ENCODE results near the gene SLC6A6. TPM values are rescaled to one million over a fixed set of nuclear protein-coding genes. Genes with fewer than 3 reads are reported as not detected.

The SLC6A6 gene
- polyA plus RNA-seq, 2 donors = 2.5 to 3.8 TPM

- Histone ChIP-seq H3K27me3 (ENCODE audit: control insufficient read depth in 1 of 2, insufficient read depth in 2 of 2, low read length in 2 of 2) (no peaks in the 10 kb centered on the region), H3K4me3 (ENCODE audit: low read depth in 1 of 2, low read length in 2 of 2) (no peak overlapping the region), H3K36me3 (ENCODE audit: control insufficient read depth in 2 of 2, insufficient read depth in 2 of 2, low read length in 1 of 2) (no peaks in the 10 kb centered on the region), H3K27ac (ENCODE audit: low read depth in 2 of 2, low read length in 1 of 2) (no peak overlapping the region), H3K4me1 (ENCODE audit: control insufficient read depth in 2 of 2, insufficient read depth in 2 of 2, low read length in 1 of 2) (peaks cover 5 to 16% of the 10 kb centered on the region in 2 donors), H3K9me3 (ENCODE audit: control insufficient read depth in 2 of 2, insufficient read depth in 1 of 2, low read depth in 1 of 2, low read length in 1 of 2) (no peaks in the 10 kb centered on the region)
- WGBS, 2 donors = 62 to 70% methylated on average over 16 of the region's 16 CpGs
Observed at GRCh38 chr3:14425581-14426304, 23.3 kb downstream of the SLC6A6 start.

- H3K9me3 ChIP-seq (ENCODE audit: control insufficient read depth in 2 of 2, insufficient read depth in 1 of 2, low read depth in 1 of 2, low read length in 1 of 2) = no peaks in the 10 kb centered on the region
- peaks cover 8 to 17% of the 10 kb centered on the region in 2 donors for H3K4me1 ChIP-seq (ENCODE audit: control insufficient read depth in 2 of 2, insufficient read depth in 2 of 2, low read length in 1 of 2)
- WGBS, 2 donors = 77 to 89% methylated on average over 5 of the region's 5 CpGs
- no peaks in the 10 kb centered on the region for H3K27me3 ChIP-seq (ENCODE audit: control insufficient read depth in 1 of 2, insufficient read depth in 2 of 2, low read length in 2 of 2)
- H3K27ac ChIP-seq (ENCODE audit: low read depth in 2 of 2, low read length in 1 of 2) = no peak overlapping the region
- no peaks in the 10 kb centered on the region for H3K36me3 ChIP-seq (ENCODE audit: control insufficient read depth in 2 of 2, insufficient read depth in 2 of 2, low read length in 1 of 2)
- H3K4me3 ChIP-seq (ENCODE audit: low read depth in 1 of 2, low read length in 2 of 2) = no peak overlapping the region
Observed at GRCh38 chr3:14426305-14426620, 23.9 kb downstream of the SLC6A6 start.

GRCh38 chr3:14428087-14429033 lies 26.0 kb downstream of the SLC6A6 start:
- H3K9me3 ChIP-seq (ENCODE audit: control insufficient read depth in 2 of 2, insufficient read depth in 1 of 2, low read depth in 1 of 2, low read length in 1 of 2) = no peaks in the 10 kb centered on the region
- no peaks in the 10 kb centered on the region for H3K27me3 ChIP-seq (ENCODE audit: control insufficient read depth in 1 of 2, insufficient read depth in 2 of 2, low read length in 2 of 2)
- no peak overlapping the region for H3K4me3 ChIP-seq (ENCODE audit: low read depth in 1 of 2, low read length in 2 of 2)
- peak overlapping the region; percentile 14 to 30 for H3K27ac ChIP-seq (ENCODE audit: low read depth in 2 of 2, low read length in 1 of 2)
- peaks cover 14 to 24% of the 10 kb centered on the region in 2 donors for H3K4me1 ChIP-seq (ENCODE audit: control insufficient read depth in 2 of 2, insufficient read depth in 2 of 2, low read length in 1 of 2)
- 90 to 91% methylated on average over 7 of the region's 7 CpGs for WGBS, 2 donors
- no peaks in the 10 kb centered on the region for H3K36me3 ChIP-seq (ENCODE audit: control insufficient read depth in 2 of 2, insufficient read depth in 2 of 2, low read length in 1 of 2)

GRCh38 chr3:14429237-14429636 lies 26.8 kb downstream of the SLC6A6 start:
- WGBS, 2 donors = 39 to 45% methylated on average over 5 of the region's 5 CpGs
- Histone ChIP-seq H3K27me3 (ENCODE audit: control insufficient read depth in 1 of 2, insufficient read depth in 2 of 2, low read length in 2 of 2) (no peaks in the 10 kb centered on the region), H3K27ac (ENCODE audit: low read depth in 2 of 2, low read length in 1 of 2) (peak overlapping the region; percentile 11 to 14), H3K9me3 (ENCODE audit: control insufficient read depth in 2 of 2, insufficient read depth in 1 of 2, low read depth in 1 of 2, low read length in 1 of 2) (no peaks in the 10 kb centered on the region), H3K4me3 (ENCODE audit: low read depth in 1 of 2, low read length in 2 of 2) (no peak overlapping the region), H3K4me1 (ENCODE audit: control insufficient read depth in 2 of 2, insufficient read depth in 2 of 2, low read length in 1 of 2) (peaks cover 14 to 28% of the 10 kb centered on the region in 2 donors), H3K36me3 (ENCODE audit: control insufficient read depth in 2 of 2, insufficient read depth in 2 of 2, low read length in 1 of 2) (no peaks in the 10 kb centered on the region)

GRCh38 chr3:14429640-14430039 lies 27.2 kb downstream of the SLC6A6 start:
- no peaks in the 10 kb centered on the region for H3K27me3 ChIP-seq (ENCODE audit: control insufficient read depth in 1 of 2, insufficient read depth in 2 of 2, low read length in 2 of 2)
- peaks cover 14 to 32% of the 10 kb centered on the region in 2 donors for H3K4me1 ChIP-seq (ENCODE audit: control insufficient read depth in 2 of 2, insufficient read depth in 2 of 2, low read length in 1 of 2)
- no peak overlapping the region for H3K4me3 ChIP-seq (ENCODE audit: low read depth in 1 of 2, low read length in 2 of 2)
- WGBS, 2 donors = 82 to 86% methylated on average over 4 of the region's 4 CpGs
- no peaks in the 10 kb centered on the region for H3K9me3 ChIP-seq (ENCODE audit: control insufficient read depth in 2 of 2, insufficient read depth in 1 of 2, low read depth in 1 of 2, low read length in 1 of 2)
- no peaks in the 10 kb centered on the region for H3K36me3 ChIP-seq (ENCODE audit: control insufficient read depth in 2 of 2, insufficient read depth in 2 of 2, low read length in 1 of 2)
- H3K27ac ChIP-seq (ENCODE audit: low read depth in 2 of 2, low read length in 1 of 2) = peak overlapping the region in 1 of 2 donors; percentile 11

GRCh38 chr3:14430053-14430452 lies 27.6 kb downstream of the SLC6A6 start:
- H3K9me3 ChIP-seq (ENCODE audit: control insufficient read depth in 2 of 2, insufficient read depth in 1 of 2, low read depth in 1 of 2, low read length in 1 of 2) = no peaks in the 10 kb centered on the region
- H3K27me3 ChIP-seq (ENCODE audit: control insufficient read depth in 1 of 2, insufficient read depth in 2 of 2, low read length in 2 of 2) = no peaks in the 10 kb centered on the region
- H3K4me3 ChIP-seq (ENCODE audit: low read depth in 1 of 2, low read length in 2 of 2) = no peak overlapping the region
- WGBS, 2 donors = 79 to 87% methylated on average over 5 of the region's 5 CpGs
- no peaks in the 10 kb centered on the region for H3K36me3 ChIP-seq (ENCODE audit: control insufficient read depth in 2 of 2, insufficient read depth in 2 of 2, low read length in 1 of 2)
- H3K27ac ChIP-seq (ENCODE audit: low read depth in 2 of 2, low read length in 1 of 2) = peak overlapping the region in 1 of 2 donors; percentile 22
- peaks cover 15 to 36% of the 10 kb centered on the region in 2 donors for H3K4me1 ChIP-seq (ENCODE audit: control insufficient read depth in 2 of 2, insufficient read depth in 2 of 2, low read length in 1 of 2)

- Histone ChIP-seq H3K36me3 (ENCODE audit: control insufficient read depth in 2 of 2, insufficient read depth in 2 of 2, low read length in 1 of 2) (no peaks in the 10 kb centered on the region), H3K4me1 (ENCODE audit: control insufficient read depth in 2 of 2, insufficient read depth in 2 of 2, low read length in 1 of 2) (peaks cover 16 to 36% of the 10 kb centered on the region in 2 donors), H3K27ac (ENCODE audit: low read depth in 2 of 2, low read length in 1 of 2) (peak overlapping the region; percentile 57 to 91), H3K27me3 (ENCODE audit: control insufficient read depth in 1 of 2, insufficient read depth in 2 of 2, low read length in 2 of 2) (no peaks in the 10 kb centered on the region), H3K9me3 (ENCODE audit: control insufficient read depth in 2 of 2, insufficient read depth in 1 of 2, low read depth in 1 of 2, low read length in 1 of 2) (no peaks in the 10 kb centered on the region), H3K4me3 (ENCODE audit: low read depth in 1 of 2, low read length in 2 of 2) (no peak overlapping the region)
- WGBS, 2 donors = 84% methylated on average over 12 of the region's 12 CpGs
Observed at GRCh38 chr3:14430706-14431451, 28.5 kb downstream of the SLC6A6 start.

GRCh38 chr3:14431452-14431916 lies 29.1 kb downstream of the SLC6A6 start:
- H3K4me3 ChIP-seq (ENCODE audit: low read depth in 1 of 2, low read length in 2 of 2) = no peak overlapping the region
- H3K27ac ChIP-seq (ENCODE audit: low read depth in 2 of 2, low read length in 1 of 2) = peak overlapping the region; percentile 57 to 91
- H3K4me1 ChIP-seq (ENCODE audit: control insufficient read depth in 2 of 2, insufficient read depth in 2 of 2, low read length in 1 of 2) = peaks cover 16 to 37% of the 10 kb centered on the region in 2 donors
- H3K27me3 ChIP-seq (ENCODE audit: control insufficient read depth in 1 of 2, insufficient read depth in 2 of 2, low read length in 2 of 2) = no peaks in the 10 kb centered on the region
- H3K36me3 ChIP-seq (ENCODE audit: control insufficient read depth in 2 of 2, insufficient read depth in 2 of 2, low read length in 1 of 2) = no peaks in the 10 kb centered on the region
- H3K9me3 ChIP-seq (ENCODE audit: control insufficient read depth in 2 of 2, insufficient read depth in 1 of 2, low read depth in 1 of 2, low read length in 1 of 2) = no peaks in the 10 kb centered on the region
- 63 to 71% methylated on average over 10 of the region's 10 CpGs for WGBS, 2 donors

Data from esophagus (tissue), 2 donors.